Heart left ventricle (tissue), 16 donors: ENCODE data around the gene MGST3. TPM values are rescaled to one million over a fixed set of nuclear protein-coding genes. Genes with fewer than 3 reads are reported as not detected.
"Not testable (repeated sequence)": the region's sequence is repeated elsewhere in the genome, so short reads cannot be mapped to it uniquely, and the experiment has no call there.

Source experiments
- ATAC-seq, 4 donors: fragments of 200-7000 bp; cut with Tn5 transposase; one replicate each; pipeline ENCODE4 v1.9.1; 2020 to 2022; ENCODE audit warnings: moderate library complexity in 4 of 4, mild to moderate bottlenecking in 3 of 4, moderate number of reproducible peaks in 1 of 4
- DNase-seq, 5 donors: peaks; one replicate each; pipeline ENCODE4 v3.0.0-alpha.2; 2020
- H3K27ac ChIP-seq, 12 donors: fragments of 200-600 bp; sonication (generic) in 4 of 12; one replicate each; pipeline versions ENCODE4 v1.5.0 to v1.8.0; 2016 to 2022; ENCODE audit warnings: mild to moderate bottlenecking in 2 of 12
- H3K27me3 ChIP-seq, 9 donors: fragments of 200-600 bp; sonication (generic) in 2 of 9; one replicate each; pipeline versions ENCODE4 v1.5.1 to v1.8.0; 2016 to 2022; ENCODE audit warnings: mild to moderate bottlenecking in 3 of 9
- H3K36me3 ChIP-seq, 9 donors: fragments of 200-600 bp; sonication (generic) in 2 of 9; one replicate each; pipeline versions ENCODE4 v1.5.0 to v1.8.0; 2018 to 2022; ENCODE audit warnings: mild to moderate bottlenecking in 2 of 9
- H3K4me1 ChIP-seq, 12 donors: fragments of 200-600 bp; sonication (generic) in 4 of 12; one replicate each; pipeline versions ENCODE4 v1.5.0 to v1.8.0; 2016 to 2022; ENCODE audit warnings: mild to moderate bottlenecking in 3 of 12
- H3K4me3 ChIP-seq, 12 donors: fragments of 200-600 bp; sonication (generic) in 4 of 12; one replicate each; pipeline versions ENCODE4 v1.5.0 to v1.8.0; 2017 to 2022; ENCODE audit warnings: mild to moderate bottlenecking in 9 of 12, moderate library complexity in 4 of 12
- H3K9me3 ChIP-seq, 12 donors: fragments of 200-600 bp; sonication (generic) in 4 of 12; one replicate each; pipeline versions ENCODE4 v1.5.0 to v1.8.0; 2016 to 2022; ENCODE audit warnings: mild to moderate bottlenecking in 1 of 12
- CTCF ChIP-seq, 12 donors: fragments of 200-600 bp; sonication (generic) in 4 of 12; IDR thresholded peaks; one replicate each; pipeline versions ENCODE4 v1.5.0 to v1.8.0; 2018 to 2022; ENCODE audit warnings: antibody characterized with exemption in 12 of 12, mild to moderate bottlenecking in 5 of 12
- POLR2A ChIP-seq, 2 donors: fragments of 450-650 bp; IDR thresholded peaks; one replicate each; pipeline ENCODE4 v1.6.1; 2017; ENCODE audit warnings: antibody characterized with exemption in 2 of 2, mild to moderate bottlenecking in 2 of 2, moderate library complexity in 2 of 2
- WGBS, 4 donors: extraction: QIAGEN DNeasy Blood & Tissue Kit in 2 of 4; methylation state at CpG; one replicate each; pipeline versions ENCODE4 v1.1.5 to v1.1.7; 2013 to 2018; 5-methylcytosine and 5-hydroxymethylcytosine counted together
- intact Hi-C, 10 donors: fragments of 100-400 bp; cut with DNase I; formaldehyde crosslinking; loops; one replicate each; pipeline versions ENCODE4 v1.11.1 to v1.14.2; 2022
- polyA plus RNA-seq, 2 donors: library from polyadenylated mRNA; stranded (reverse); fragments of 200-250 nt; gene quantifications; one replicate each; pipeline ENCODE4 v1.2.3, GENCODE V29; 2013
- total RNA-seq, 9 donors: library from RNA; depleted of rRNA in 2 of 9; stranded (reverse); fragments of >200 nt in 2 of 9; fragmentation: NEBNext Ultra II Directional in 3 of 9; extraction: Animal tissue kit (Norgen Biotek cat#: 25700) in 3 of 9; gene quantifications; one replicate each; pipeline versions ENCODE4 v1.1.0 to v1.2.4, GENCODE V29; 2016 to 2023
- donor health status: ischemic (EF 13 %, LVEDD 7.1; RV severe dilation, severe dysfunction).
- donor health status: healthy with polysubstance abuse.
- donor health status: DM: no; HTN: yes; CAD: no.
- donor health status: DM: no; HTN: no; CAD: no.
- donor health status: ischemic (EF 25% LVEDD 6.9; RV normal size, moderate dysfunction).
- donor health status: ischemic (EF 25% LVEDD 5.7; RV mildly dilated, moderate dysfunction).
- donor health status: healthy.
- donor health status: DM: yes; HTN: yes; CAD: no.
- donor health status: ischemic (EF 35%, LVEDD 5.7; RV mildly dilated, moderate dysfunction).
- donor health status: nonischemic (EF 11% LVEDD 7.7; RV severe dilation, severe dysfunction).
- donor health status: DM: yes; HTN: yes; CAD: no.
- donor health status: PGD.
- donor health status: ischemic (EF 29% LVEDD 5.4; RV normal size, mild dysfunction).
- donor health status: nonischemic (EF 23%, LVEDD 6.1; RV moderate dilation, normal function).

The MGST3 gene
- total and polyA plus RNA-seq, 11 donors: 399 to 1,314 (median 747) TPM

DNA sequence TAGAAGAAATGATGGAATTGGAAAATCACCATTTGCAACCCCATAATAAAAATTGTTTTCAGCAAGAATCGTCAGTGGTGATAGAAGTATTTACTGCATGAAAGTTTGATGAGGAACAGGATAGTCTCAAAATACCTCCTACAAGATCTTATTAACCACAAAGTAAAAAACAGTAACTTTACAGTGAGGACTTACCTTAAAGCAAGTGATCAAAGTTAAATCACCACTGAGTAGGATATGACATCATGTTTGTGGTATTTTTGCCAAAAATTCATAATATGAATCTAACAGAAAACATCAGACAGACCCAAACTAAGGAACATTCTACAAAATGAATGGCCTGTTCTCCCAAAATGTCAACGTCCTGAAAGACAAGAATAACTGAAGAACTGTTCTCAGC is 47.5 kb downstream of the MGST3 start:
- TF ChIP-seq CTCF (IDR thresholded peaks at IDR 0.05): no peak
- no peak for TF ChIP-seq POLR2A (IDR thresholded peaks at IDR 0.05)
- H3K4me1 ChIP-seq: peaks cover 0 to under 1% (median 0%) of the 10 kb centered on the region in 12 donors

DNA sequence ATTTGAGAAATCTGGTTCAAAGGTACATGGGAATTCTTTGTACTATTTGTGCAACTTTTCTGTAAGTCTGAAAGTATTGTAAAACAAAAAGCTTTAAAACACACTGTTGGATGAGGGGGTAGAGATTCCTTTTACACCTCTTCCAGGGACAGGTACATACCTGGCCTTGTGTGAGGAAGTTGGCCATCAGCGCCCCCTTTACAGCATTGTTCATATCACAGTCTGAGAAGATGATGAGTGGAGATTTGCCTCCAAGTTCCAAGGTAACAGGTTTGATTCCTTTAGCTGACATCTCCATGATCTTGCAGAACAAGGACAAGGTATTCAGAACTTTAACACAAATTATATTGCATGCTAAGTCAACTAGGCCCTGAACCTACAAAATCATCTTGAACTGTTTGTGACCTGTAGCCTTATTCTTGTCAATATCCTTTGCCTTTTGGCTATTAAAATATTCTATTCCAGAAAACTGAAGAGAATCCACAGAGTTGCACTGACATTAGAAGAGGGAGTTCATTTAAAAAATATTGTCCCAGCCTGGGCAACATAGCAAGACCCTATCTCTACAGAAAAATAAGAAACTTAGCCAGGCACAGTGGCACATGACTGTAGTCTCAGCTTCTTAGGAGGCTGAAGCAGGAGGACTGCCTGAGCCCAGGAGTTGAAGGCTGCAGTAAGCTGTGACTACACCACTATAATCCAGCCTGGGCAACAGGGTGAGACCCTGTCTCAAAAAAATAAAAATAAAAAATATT is 48.4 kb downstream of the MGST3 start:
- H3K9me3 ChIP-seq: peaks cover 0 to 6% (median 0%) of the 10 kb centered on the region in 12 donors
- 49 to 100% (median 97%) methylated on average over 1 of the region's 1 CpG for WGBS, 4 donors
- H3K36me3 ChIP-seq: peaks cover 0 to 90% (median 84%) of the 10 kb centered on the region in 9 donors
- intact Hi-C loops: no loop called here
- H3K27ac ChIP-seq: no peak overlapping the region
- no peak overlapping the region for H3K4me3 ChIP-seq
- H3K4me1 ChIP-seq: peaks cover 0 to 7% (median 0%) of the 10 kb centered on the region in 12 donors
- no peaks in the 10 kb centered on the region for H3K27me3 ChIP-seq
- TF ChIP-seq POLR2A (IDR thresholded peaks at IDR 0.05) (no peak), CTCF (IDR thresholded peaks at IDR 0.05) (no peak)
- DNase-seq (no peak), ATAC-seq (no peak)

More for the DNA sequence above, 47.5 kb downstream of the MGST3 start:
- WGBS, 4 donors: 0 to 44% (median 8%) methylated on average over 2 of the region's 2 CpGs
- H3K4me3 ChIP-seq: no peak overlapping the region
- H3K27me3 ChIP-seq: no peaks in the 10 kb centered on the region
- DNase-seq (no peak), ATAC-seq (no peak)
- intact Hi-C loops: no loop called here
- H3K27ac ChIP-seq: no peak overlapping the region
- H3K9me3 ChIP-seq: peaks cover 0 to 6% (median 0%) of the 10 kb centered on the region in 12 donors
- peaks cover 0 to 91% (median 84%) of the 10 kb centered on the region in 9 donors for H3K36me3 ChIP-seq

DNA sequence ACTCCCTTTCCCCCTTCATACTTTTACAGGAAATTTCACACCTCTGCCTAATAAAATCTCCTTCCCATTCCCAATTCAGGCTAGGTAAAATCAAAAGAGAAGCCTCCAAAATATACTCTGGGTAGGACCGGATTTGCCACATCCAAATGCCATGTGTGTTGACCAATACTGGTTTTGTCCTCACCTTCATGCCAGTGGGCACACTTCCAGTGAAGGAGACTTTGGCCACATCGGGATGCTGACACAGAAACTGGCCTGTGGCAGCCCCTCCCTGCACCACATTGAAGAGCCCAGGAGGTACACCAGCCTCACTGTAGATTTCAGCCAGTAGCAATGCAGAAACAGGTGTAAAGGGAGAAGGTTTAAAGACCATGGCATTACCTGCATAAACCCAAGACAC is 49.3 kb downstream of the MGST3 start:
- Histone ChIP-seq H3K36me3 (peaks cover 0 to 89% (median 79%) of the 10 kb centered on the region in 9 donors), H3K9me3 (peaks cover 0 to 6% (median 0%) of the 10 kb centered on the region in 12 donors), H3K27ac (no peak overlapping the region), H3K27me3 (no peaks in the 10 kb centered on the region), H3K4me1 (peaks cover 0 to 7% (median 0%) of the 10 kb centered on the region in 12 donors), H3K4me3 (no peak overlapping the region)
- DNase-seq (no peak), ATAC-seq (no peak)
- intact Hi-C loops: no loop called here
- TF ChIP-seq CTCF (IDR thresholded peaks at IDR 0.05): no peak
- no peak for TF ChIP-seq POLR2A (IDR thresholded peaks at IDR 0.05)
- 88 to 94% (median 92%) methylated on average over 2 of the region's 2 CpGs for WGBS, 4 donors

DNA sequence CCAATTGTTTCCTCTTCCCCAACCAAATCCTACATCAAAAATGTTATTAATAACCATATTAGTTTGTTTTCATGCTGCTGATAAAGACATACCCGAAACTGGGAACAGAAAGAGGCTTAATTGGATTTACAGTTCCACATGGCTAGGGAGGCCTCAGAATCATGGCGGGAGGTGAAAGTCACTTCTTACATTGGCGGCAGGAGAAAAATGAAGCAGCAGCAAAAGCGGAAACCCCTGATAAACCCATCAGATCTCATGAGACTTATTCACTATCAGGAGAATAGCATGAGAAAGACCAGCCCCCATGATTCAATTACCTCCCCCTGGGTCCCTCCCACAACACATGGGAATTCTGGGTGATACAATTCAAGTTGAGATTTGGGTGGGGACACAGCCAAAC is 49.7 kb downstream of the MGST3 start:
- DNase-seq, H3K4me3 ChIP-seq, H3K4me1 ChIP-seq, H3K9me3 ChIP-seq, intact Hi-C loops, ATAC-seq, H3K27me3 ChIP-seq, H3K27ac ChIP-seq: not testable (repeated sequence)
- H3K36me3 ChIP-seq: peaks cover 0 to 88% (median 78%) of the 10 kb centered on the region in 9 donors
- 93 to 97% (median 95%) methylated on average over 4 of the region's 4 CpGs for WGBS, 4 donors
